Tibial artery (tissue), 4 donors: ENCODE results near the gene SENP1.

Experiments
- DNase-seq, 2 donors: peaks; one replicate each; pipeline ENCODE4 v3.0.0-alpha.2; 2019
- H3K27ac ChIP-seq, 2 donors: fragments of 200-600 bp; sonication (generic) in 1 of 2; 1 replicate in 1 of 2; 2 replicates in 1 of 2; pipeline ENCODE4 v1.5.1; 2018 to 2019; ENCODE audit warnings: mild to moderate bottlenecking in 1 of 2
- H3K27me3 ChIP-seq, 2 donors: fragments of 200-600 bp; sonication (generic) in 1 of 2; one replicate each; pipeline versions ENCODE4 v1.5.1 to v1.6.0; 2016 to 2019
- H3K36me3 ChIP-seq, 3 donors: fragments of 200-600 bp; sonication (generic) in 2 of 3; one replicate each; pipeline ENCODE4 v1.5.1; 2016 to 2019; ENCODE audit warnings: mild to moderate bottlenecking in 2 of 3
- H3K4me1 ChIP-seq, 4 donors: fragments of 200-600 bp; sonication (generic) in 2 of 4; 1 replicate in 3 of 4; 2 replicates in 1 of 4; pipeline ENCODE4 v1.5.1; 2016 to 2019
- H3K4me3 ChIP-seq, 2 donors: fragments of 200-600 bp; sonication (generic) in 1 of 2; 1 replicate in 1 of 2; 2 replicates in 1 of 2; pipeline ENCODE4 v1.5.1; 2018 to 2019; ENCODE audit warnings: mild to moderate bottlenecking in 2 of 2
- H3K9me3 ChIP-seq, 3 donors: fragments of 200-600 bp; sonication (generic) in 1 of 3; one replicate each; pipeline ENCODE4 v1.5.1; 2016 to 2019
- intact Hi-C: fragments of 100-400 bp; cut with DNase I; formaldehyde crosslinking; loops from one replicate; pipeline ENCODE4 v1.15.0; 2023; ENCODE audit warnings: low total_unique reads
- TF ChIP-seq, protein P1 (sequence below), 2 experiments: fragments of 200-600 bp in 1 of 2; fragments of 450-650 bp in 1 of 2; IDR thresholded peaks; one replicate each; pipeline ENCODE4 v1.5.1; 2017 to 2019; ENCODE audit warnings: antibody characterized with exemption in 2 of 2, mild to moderate bottlenecking in 1 of 2, moderate library complexity in 1 of 2

The SENP1 gene

DNA sequence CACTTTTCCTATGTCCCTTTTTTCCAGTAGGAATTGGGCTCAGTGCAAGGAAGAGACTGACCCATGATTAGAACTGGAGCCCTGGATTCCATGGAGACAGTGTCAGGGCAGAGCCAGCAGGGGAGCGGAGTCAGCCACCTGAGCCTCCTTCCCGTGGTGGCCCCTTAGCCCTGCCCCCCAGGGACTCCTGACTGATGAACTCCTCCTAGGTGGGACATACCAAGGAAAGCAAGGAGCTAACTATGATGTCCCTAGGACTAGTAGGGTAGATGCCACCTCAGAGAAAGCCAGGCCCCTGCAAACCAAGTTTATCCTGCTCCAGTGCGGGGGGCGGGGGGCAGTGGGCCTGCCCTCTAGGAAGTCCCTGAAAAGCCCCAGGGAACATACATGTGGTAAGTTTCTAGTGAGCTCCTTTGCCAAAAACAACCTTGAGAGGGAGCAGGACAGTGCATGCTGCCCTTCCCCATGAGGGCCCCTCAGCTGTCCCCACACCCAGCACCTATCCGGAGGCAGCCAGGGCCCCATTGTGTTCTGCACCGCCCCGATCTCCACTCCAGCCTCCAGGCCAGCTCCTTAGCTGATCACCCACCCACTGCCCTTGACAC is 95.4 kb downstream of the SENP1 start:
- Histone ChIP-seq H3K9me3 (no peaks in the 10 kb centered on the region), H3K36me3 (no peaks in the 10 kb centered on the region), H3K4me3 (no peak overlapping the region), H3K27me3 (peaks cover 0 to 54% of the 10 kb centered on the region in 2 donors), H3K27ac (no peak overlapping the region), H3K4me1 (no peaks in the 10 kb centered on the region)
- TF ChIP-seq, protein P1, sequence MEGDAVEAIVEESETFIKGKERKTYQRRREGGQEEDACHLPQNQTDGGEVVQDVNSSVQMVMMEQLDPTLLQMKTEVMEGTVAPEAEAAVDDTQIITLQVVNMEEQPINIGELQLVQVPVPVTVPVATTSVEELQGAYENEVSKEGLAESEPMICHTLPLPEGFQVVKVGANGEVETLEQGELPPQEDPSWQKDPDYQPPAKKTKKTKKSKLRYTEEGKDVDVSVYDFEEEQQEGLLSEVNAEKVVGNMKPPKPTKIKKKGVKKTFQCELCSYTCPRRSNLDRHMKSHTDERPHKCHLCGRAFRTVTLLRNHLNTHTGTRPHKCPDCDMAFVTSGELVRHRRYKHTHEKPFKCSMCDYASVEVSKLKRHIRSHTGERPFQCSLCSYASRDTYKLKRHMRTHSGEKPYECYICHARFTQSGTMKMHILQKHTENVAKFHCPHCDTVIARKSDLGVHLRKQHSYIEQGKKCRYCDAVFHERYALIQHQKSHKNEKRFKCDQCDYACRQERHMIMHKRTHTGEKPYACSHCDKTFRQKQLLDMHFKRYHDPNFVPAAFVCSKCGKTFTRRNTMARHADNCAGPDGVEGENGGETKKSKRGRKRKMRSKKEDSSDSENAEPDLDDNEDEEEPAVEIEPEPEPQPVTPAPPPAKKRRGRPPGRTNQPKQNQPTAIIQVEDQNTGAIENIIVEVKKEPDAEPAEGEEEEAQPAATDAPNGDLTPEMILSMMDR (IDR thresholded peaks at IDR 0.05) = no peak
- intact Hi-C loops = no loop called here
- no peak for DNase-seq

DNA sequence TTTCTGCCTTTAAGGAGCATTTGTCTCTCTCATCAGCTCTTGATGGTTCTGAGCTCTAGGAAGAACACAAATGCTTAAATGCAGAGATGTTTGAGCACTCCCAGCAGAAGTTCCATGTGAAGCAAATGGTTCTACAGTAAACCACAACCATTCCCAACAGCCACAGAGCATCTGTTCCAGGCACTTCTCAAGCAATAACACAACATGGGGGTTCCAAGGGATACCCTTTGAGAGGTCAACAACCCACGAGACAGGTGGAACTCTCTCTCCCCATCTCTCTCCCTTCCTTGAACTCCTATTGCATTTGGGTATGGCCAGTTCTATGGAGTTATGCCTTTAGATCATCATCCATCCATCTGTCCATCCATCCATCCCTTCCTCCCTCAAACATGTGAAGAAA is 96.4 kb downstream of the SENP1 start:
- H3K27ac ChIP-seq = no peak overlapping the region
- peaks cover 0 to 60% of the 10 kb centered on the region in 2 donors for H3K27me3 ChIP-seq
- H3K36me3 ChIP-seq = no peaks in the 10 kb centered on the region
- no peak overlapping the region for H3K4me3 ChIP-seq
- TF ChIP-seq, protein P1 (IDR thresholded peaks at IDR 0.05) = no peak
- peaks cover 0 to 9% (median 8%) of the 10 kb centered on the region in 4 donors for H3K4me1 ChIP-seq
- intact Hi-C loops = no loop called here
- no peaks in the 10 kb centered on the region for H3K9me3 ChIP-seq
- DNase-seq = no peak

DNA sequence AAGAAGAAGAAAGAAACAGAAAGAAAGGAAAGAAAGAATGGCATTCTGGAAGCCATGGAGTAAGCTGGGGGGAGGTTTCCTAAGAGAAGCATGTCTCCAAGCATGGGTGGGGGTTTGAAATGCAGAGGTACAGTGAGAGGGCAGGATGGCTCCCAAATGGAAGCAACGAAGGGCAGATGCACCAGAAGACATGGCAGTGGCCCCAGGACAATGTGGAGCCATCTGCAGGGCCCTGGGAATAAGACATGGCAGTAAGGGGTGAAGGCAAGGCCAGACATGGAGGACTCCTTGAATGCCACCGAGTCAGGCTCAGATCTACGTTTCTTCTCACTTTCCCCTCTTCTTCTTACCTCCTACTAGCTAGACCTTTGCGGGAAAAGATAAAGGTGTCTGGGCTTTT is 96.9 kb downstream of the SENP1 start:
- H3K9me3 ChIP-seq = no peaks in the 10 kb centered on the region
- H3K27me3 ChIP-seq = peaks cover 0 to 65% of the 10 kb centered on the region in 2 donors
- H3K27ac ChIP-seq = no peak overlapping the region
- H3K4me1 ChIP-seq = peaks cover 0 to 14% (median 14%) of the 10 kb centered on the region in 4 donors
- H3K36me3 ChIP-seq = no peaks in the 10 kb centered on the region
- TF ChIP-seq, protein P1 (IDR thresholded peaks at IDR 0.05) = no peak
- intact Hi-C loops = no loop called here
- no peak overlapping the region for H3K4me3 ChIP-seq
- DNase-seq = no peak

- H3K9me3 ChIP-seq = no peaks in the 10 kb centered on the region
- no peak for DNase-seq
- H3K36me3 ChIP-seq = no peaks in the 10 kb centered on the region
- TF ChIP-seq, protein P1 (IDR thresholded peaks at IDR 0.05) = no peak
- peaks cover 0 to 20% (median 20%) of the 10 kb centered on the region in 4 donors for H3K4me1 ChIP-seq
- no peak overlapping the region for H3K4me3 ChIP-seq
- peaks cover 0 to 71% of the 10 kb centered on the region in 2 donors for H3K27me3 ChIP-seq
- intact Hi-C loops = no loop called here
- H3K27ac ChIP-seq = no peak overlapping the region
These were observed 97.5 kb downstream of the SENP1 start for GRCh38 chr12:48008349-48008748.

- peaks cover 0 to 32% (median 31%) of the 10 kb centered on the region in 4 donors for H3K4me1 ChIP-seq
- H3K9me3 ChIP-seq = no peaks in the 10 kb centered on the region
- no peaks in the 10 kb centered on the region for H3K36me3 ChIP-seq
- H3K4me3 ChIP-seq = no peak overlapping the region
- no peak for DNase-seq
- H3K27ac ChIP-seq = no peak overlapping the region
- H3K27me3 ChIP-seq = peaks cover 0 to 80% of the 10 kb centered on the region in 2 donors
- TF ChIP-seq, protein P1 (IDR thresholded peaks at IDR 0.05) = no peak
- intact Hi-C loops = no loop called here
These were observed 98.7 kb downstream of the SENP1 start for GRCh38 chr12:48007206-48007605.

DNA sequence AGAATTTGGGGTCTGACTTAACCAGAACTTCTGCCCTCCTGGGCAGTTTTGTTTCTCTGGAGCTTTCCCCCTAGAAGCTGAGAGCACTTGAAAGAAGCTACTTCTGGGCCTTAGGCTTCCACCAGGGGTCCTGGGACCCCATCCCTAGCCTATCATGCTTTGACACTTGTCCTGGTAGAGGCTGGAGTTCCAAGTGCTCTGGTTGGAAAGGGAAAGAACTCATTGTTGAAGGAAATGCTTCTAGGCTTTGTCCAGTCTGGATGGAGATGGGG is 100.2 kb downstream of the SENP1 start:
- Histone ChIP-seq H3K4me1 (peaks cover 0 to 47% (median 41%) of the 10 kb centered on the region in 4 donors), H3K4me3 (no peak overlapping the region), H3K27me3 (peaks cover 0 to 78% of the 10 kb centered on the region in 2 donors), H3K36me3 (no peaks in the 10 kb centered on the region), H3K27ac (no peak overlapping the region), H3K9me3 (no peaks in the 10 kb centered on the region)
- TF ChIP-seq, protein P1 (IDR thresholded peaks at IDR 0.05) = no peak
- DNase-seq = no peak
- intact Hi-C loops = no loop called here
